Measurements from ENCODE around the gene CLDN24. TPM values are rescaled to one million over a fixed set of nuclear protein-coding genes. Genes with fewer than 3 reads are reported as not detected.

Gene CLDN24
- total RNA-seq, 1 donor from 2014 or later: not detected

GRCh38 chr4:183320211-183321059, 1.8 kb downstream of the CLDN24 start, which contains the start of gene CLDN22:
TSS of gene CLDN22 (minus strand) at chr4:183320276. CDS start at chr4:183320218, 58 bp downstream.
- DNase-seq: no peak

GRCh38 chr4:183318656-183319055, 3.6 kb downstream of the CLDN24 start:
- no peak for DNase-seq

GRCh38 chr4:183314806-183315205, 7.4 kb downstream of the CLDN24 start:
- no peak for DNase-seq

- DNase-seq: no peak
Observed at GRCh38 chr4:183314336-183314735, 7.9 kb downstream of the CLDN24 start.

GRCh38 chr4:183312841-183313240, 9.4 kb downstream of the CLDN24 start:
- no peak for DNase-seq

GRCh38 chr4:183306811-183307210, 15.4 kb downstream of the CLDN24 start:
- DNase-seq: no peak

- DNase-seq: no peak
Observed at GRCh38 chr4:183304538-183304937, 17.7 kb downstream of the CLDN24 start.

GRCh38 chr4:183304067-183304466, 18.2 kb downstream of the CLDN24 start:
- no peak for DNase-seq

- no peak for DNase-seq
Observed at GRCh38 chr4:183303301-183303700, 18.9 kb downstream of the CLDN24 start.

GRCh38 chr4:183300655-183301054, 21.6 kb downstream of the CLDN24 start:
- DNase-seq: no peak

- no peak for DNase-seq
Observed at GRCh38 chr4:183300070-183300469, 22.2 kb downstream of the CLDN24 start.

GRCh38 chr4:183299464-183299863, 22.8 kb downstream of the CLDN24 start:
- no peak for DNase-seq

- DNase-seq: no peak
Observed at GRCh38 chr4:183297675-183298074, 24.6 kb downstream of the CLDN24 start.

- no peak for DNase-seq
Observed at GRCh38 chr4:183295711-183296110, 26.5 kb downstream of the CLDN24 start.

GRCh38 chr4:183291070-183291469, 31.2 kb downstream of the CLDN24 start:
- DNase-seq: no peak

GRCh38 chr4:183289688-183290087, 32.5 kb downstream of the CLDN24 start:
- DNase-seq: no peak

GRCh38 chr4:183288955-183289354, 33.3 kb downstream of the CLDN24 start:
- DNase-seq: no peak

GRCh38 chr4:183287677-183288076, 34.5 kb downstream of the CLDN24 start:
- DNase-seq: no peak

- no peak for DNase-seq
Observed at GRCh38 chr4:183287309-183287659, 34.9 kb downstream of the CLDN24 start.

GRCh38 chr4:183286590-183287308, 35.5 kb downstream of the CLDN24 start:
- no peak for DNase-seq

- no peak for DNase-seq
Observed at GRCh38 chr4:183285886-183286285, 36.3 kb downstream of the CLDN24 start.

- no peak for DNase-seq
Observed at GRCh38 chr4:183284965-183285364, 37.3 kb downstream of the CLDN24 start.

- DNase-seq: no peak
Observed at GRCh38 chr4:183284258-183284785, 37.9 kb downstream of the CLDN24 start.

All from tongue (tissue), 2 donors.